Activated CD4-positive, alpha-beta T cell treated with anti-CD3 and anti-CD28 coated beads for 24 hours (primary cell): ENCODE measurements around the gene SCAMP1.

ENCODE experiments used
- DNase-seq, 2 donors: peaks; one replicate each; pipeline ENCODE4 v3.0.0-alpha.2; 2020; ENCODE audit warnings: low read depth in 2 of 2

The SCAMP1 gene

GRCh38 chr5:78512435-78512834 lies 152.0 kb downstream of the SCAMP1 start:
- no peak for DNase-seq

- no peak for DNase-seq
These were observed 153.0 kb downstream of the SCAMP1 start for GRCh38 chr5:78513441-78513840.

- no peak for DNase-seq
These were observed 154.3 kb downstream of the SCAMP1 start for GRCh38 chr5:78514427-78515330.

- no peak for DNase-seq
These were observed 155.3 kb downstream of the SCAMP1 start for GRCh38 chr5:78515670-78516069.

- DNase-seq: no peak
These were observed 158.2 kb downstream of the SCAMP1 start for GRCh38 chr5:78518365-78519197.

- DNase-seq: no peak
These were observed 159.0 kb downstream of the SCAMP1 start for GRCh38 chr5:78519198-78519941.

GRCh38 chr5:78521455-78521854 lies 161.0 kb downstream of the SCAMP1 start:
- no peak for DNase-seq

- DNase-seq: no peak
These were observed 162.3 kb downstream of the SCAMP1 start for GRCh38 chr5:78522476-78523260.

- no peak for DNase-seq
These were observed 163.1 kb downstream of the SCAMP1 start for GRCh38 chr5:78523314-78524193.

GRCh38 chr5:78526049-78526525 lies 165.7 kb downstream of the SCAMP1 start:
- DNase-seq: no peak

- DNase-seq: no peak
These were observed 166.8 kb downstream of the SCAMP1 start for GRCh38 chr5:78527054-78527859.

- DNase-seq: no peak
These were observed 167.5 kb downstream of the SCAMP1 start for GRCh38 chr5:78527925-78528324.
